GM18502 (cell line): ENCODE results near the gene CHST8.

Experiments
- ATAC-seq: cut with Tn5 transposase; IDR thresholded peaks from one replicate; pipeline ENCODE4 v1.9.1; 2021; ENCODE audit warnings: mild to moderate bottlenecking; ENCODE audit not compliant: unreplicated experiment, poor library complexity

Gene CHST8

DNA sequence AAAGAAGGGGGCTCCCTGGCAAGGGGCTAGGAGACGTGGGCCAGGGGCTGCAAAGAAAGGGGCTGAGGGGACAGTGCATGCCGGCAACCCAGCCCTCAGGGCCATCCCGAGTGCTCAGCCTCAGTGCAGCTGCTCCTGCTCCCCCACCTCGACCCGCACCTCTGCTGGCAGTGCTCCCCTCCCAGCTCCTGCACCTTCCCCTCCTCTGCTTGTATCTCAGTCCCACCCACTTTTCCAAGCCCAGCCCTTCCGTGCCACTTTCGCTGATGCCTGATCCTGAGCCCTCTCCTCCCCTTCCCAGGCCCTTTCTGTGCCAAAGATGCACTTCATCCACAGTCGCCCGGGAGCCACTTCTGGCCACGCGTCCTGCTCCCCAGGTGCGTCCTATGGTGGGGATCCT is 105.0 kb downstream of the CHST8 start:
- no peak for ATAC-seq

DNA sequence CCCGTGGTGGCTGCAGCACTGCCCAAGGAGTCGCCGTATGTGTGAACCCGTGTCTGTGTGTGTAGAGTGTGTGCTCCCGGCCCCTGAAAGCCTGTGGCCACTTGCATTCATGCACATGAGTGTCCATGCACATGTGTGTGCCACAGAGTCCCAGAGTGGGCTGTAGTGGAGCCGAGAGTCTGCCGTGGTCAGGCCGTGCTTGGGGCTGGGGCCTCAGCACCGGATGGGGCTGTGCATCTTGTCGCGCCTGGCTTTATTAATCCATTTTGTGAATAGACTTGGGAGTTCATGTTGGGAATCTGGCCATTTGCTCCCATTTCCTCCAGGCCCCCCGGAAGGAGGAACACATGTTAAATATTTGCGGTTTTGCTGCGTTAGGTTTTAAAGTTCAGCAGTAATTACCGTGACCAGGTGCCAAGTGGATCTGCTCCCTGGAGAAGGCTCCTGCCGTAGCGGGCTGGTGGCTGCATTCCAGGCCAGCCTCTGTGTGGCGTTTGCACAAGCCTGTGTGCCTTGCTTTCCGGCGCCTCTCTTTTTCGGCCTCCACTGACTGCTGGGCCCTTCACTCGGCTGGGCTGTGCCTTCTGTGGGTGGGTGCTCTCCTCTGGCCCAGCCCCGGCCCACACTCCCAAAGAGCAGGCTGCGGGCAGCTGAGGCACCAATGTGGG is 105.7 kb downstream of the CHST8 start:
- no peak for ATAC-seq

DNA sequence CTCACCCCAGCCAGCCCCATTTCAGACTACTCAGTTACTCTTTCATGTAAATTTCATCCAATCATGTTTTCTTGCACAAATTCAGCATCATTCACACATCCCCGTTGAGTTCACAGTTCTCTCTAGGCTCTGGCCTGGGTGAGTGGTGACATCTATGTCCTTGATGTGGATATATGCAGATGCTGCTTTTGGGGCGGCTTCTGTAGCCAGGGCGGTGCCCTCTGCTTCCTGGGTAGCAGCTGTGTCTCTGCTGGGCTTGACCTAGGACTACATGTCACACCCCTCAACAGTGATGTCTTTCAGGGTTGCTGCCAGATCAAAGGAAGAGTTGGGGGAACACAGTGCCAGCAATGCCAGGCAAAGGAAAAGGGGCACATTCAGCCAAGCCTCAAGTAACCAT is 106.4 kb downstream of the CHST8 start:
- no peak for ATAC-seq

DNA sequence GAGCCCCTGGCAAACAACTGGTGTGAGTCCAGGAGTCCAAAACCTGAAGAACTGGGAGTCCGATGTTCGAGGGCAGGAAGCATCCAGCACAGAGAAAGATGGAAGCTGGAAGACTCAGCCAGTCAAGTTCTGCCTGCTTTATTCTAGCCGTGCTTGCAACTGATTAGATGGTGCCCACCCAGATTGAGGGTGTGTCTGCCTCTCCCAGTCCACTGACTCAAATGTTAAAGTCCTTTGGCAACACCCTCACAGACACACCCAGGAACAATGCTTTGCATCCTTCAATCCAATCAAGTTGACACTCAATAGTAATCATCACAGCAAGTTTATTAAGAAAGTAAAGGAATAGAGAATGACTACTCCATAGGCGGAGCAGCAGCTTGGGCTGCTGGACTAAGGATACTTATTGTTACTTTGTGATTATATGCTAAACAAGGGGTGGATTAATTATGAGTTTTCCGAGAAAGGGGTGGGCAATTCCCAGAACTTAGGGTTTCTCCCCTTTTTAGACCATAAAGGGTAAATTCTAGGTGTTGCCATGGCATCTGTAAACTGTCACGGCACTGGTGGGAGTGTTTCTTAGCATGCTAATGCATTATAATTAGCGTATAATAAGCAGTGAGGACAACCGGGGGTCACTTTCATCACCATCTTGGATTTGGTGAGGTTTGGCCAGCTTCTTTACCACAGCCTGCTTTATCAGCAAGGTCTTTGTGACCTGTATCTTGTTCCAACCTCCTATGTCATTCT is 109.3 kb downstream of the CHST8 start:
- no peak for ATAC-seq

DNA sequence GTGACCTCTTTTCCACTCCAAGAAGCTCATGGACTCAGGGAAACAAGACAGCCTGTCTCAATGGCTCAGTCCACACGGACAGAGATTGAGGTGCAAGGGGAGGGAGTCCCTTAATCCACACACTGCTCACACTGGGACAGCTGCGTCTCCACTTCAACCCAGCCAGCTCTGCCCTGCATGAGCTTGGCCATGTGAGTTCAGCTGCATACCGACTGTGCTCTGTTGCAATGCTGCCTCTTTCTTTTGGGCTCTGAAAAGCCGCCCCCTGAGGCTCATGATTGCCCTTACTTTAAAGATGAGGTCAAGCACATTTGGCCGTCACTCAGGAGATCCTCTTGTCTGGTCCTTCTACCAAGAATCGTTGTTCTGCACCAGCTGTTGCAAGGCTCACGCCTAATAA is 110.1 kb downstream of the CHST8 start:
- ATAC-seq: no peak

DNA sequence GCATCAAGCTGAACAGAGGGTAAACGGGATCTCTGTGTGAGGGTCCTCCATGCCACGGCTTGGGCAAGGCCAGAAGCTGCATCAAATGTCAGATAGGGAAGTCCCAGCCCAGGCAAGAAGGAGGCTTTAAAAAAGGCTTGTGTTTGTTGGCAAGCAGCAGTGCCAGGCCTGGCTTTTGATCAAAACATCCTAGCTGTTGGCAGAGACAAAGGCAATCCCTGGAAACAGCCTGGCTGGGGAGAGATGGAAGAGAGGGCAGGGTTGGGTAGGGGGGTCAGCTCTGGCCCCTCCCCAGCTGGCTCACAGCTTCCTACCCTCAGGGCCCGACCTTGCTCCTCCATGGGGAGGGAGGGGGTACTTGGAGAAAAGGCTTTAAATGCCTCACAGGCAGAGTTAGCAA is 113.2 kb downstream of the CHST8 start:
- no peak for ATAC-seq

DNA sequence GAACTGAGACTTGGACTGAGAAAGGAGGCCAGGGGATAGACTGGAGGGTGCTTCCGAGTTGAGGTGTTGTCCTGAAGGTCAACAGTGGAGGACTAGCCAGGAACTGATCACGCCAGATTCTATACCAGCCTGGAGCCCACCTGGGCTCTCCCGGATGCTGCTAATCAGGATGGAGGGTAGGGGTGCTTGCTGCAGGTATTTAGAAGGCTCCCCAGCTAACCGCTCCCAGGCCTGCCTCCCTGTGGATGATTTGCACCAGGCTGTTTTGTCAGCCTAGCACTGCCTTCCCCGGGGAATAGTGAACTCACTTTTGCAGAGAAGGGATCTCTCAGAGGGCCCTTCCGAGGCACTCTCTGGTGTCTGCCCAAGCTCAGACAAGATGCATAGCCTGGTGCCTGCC is 114.4 kb downstream of the CHST8 start:
- ATAC-seq: no peak

DNA sequence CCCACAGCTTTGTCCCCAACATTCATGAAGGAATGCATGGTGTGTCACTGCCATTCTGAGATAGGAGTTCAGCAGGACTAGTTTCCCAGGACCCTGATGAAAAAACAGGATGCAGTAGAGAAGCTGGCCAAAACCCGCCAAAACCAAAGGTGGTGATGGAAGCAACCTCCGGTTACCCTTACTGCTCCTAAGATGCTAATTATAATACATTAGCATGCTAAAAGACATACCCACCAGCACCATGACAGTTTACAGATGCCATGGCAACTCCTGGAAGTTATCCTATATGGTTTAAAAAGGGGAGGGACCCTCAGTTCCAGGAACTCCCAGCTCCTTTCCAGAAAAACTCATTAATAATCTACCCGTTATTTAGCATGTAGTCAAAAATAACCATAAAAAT is 115.0 kb downstream of the CHST8 start:
- no peak for ATAC-seq

DNA sequence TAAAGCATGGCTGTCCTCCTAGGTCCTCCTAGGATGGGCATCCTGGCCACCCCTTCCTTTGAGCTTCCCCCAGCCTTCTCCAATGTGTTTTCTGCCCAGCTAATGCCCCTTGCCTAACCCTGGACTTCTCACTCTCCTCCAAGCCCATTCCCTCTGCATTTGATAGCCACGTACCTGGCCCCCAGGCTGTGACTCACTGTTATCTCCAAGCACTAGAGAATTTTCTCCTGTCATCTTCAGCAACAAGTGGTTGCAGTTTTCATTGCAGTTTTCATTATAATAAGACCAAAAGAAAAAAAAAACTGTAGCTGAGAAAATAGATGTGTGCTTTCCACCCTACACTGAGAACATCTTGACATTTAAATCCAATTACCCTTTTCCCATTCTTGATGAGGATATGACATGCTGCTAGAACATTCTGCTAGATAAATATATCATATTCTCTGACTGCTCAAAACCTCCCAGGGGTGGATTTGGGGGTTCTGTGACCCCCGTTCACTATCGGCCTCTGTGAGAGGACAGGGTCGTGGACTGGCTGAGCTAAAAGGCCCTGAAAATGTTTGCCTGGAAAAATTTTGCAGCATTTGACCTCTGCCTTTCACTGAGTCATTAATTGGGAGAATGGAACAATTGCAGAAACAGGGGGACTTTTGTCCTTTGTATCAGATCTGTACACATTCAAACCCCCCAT is 116.1 kb downstream of the CHST8 start:
- ATAC-seq: no peak

DNA sequence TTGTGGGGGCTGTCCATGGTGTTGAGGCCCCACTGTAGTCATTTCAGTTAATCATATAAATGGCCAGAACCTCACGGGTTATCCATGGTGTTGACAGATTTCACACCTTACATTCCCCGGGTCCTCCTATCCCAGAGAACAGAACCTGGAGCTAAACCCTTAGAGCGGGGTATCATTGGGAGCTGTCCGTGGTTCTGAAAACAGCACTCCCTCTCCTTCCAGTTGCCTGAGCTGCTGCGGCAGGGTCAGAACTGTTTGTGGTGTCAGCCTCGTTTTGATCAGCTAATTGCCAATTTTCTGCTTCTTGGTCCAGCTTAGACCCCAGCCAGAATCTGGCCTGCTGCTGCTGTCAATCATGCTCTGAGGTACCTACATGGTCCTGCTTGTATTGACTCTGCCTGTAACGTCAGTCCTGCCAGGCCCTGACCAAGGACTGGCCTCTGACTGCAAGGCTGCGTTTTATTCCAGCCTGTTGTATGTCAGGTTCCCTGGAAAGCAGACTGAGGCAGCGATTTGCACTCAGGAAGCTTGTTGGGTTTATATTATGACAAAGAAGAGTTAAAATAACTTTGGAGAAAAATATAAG is 119.2 kb downstream of the CHST8 start:
- ATAC-seq: no peak

DNA sequence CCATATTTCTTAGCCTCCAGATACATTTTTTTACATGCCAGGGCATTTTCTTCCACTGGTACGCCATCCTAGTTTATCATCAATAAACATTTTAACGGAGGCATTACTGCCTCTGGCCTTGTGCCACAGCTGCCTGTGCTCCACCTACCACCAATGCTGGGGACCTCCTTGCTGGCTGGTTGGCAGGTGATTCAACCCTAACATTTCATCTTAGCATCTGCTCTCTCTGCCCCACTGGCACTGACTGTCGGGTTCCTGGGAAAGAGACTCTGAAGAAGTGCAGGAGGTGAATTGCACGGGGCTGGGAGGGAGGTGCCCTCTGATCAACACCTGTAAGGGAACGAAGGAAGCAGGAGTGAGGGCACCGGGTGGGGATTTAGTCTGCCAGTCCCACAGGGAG is 123.5 kb downstream of the CHST8 start:
- ATAC-seq: no peak

DNA sequence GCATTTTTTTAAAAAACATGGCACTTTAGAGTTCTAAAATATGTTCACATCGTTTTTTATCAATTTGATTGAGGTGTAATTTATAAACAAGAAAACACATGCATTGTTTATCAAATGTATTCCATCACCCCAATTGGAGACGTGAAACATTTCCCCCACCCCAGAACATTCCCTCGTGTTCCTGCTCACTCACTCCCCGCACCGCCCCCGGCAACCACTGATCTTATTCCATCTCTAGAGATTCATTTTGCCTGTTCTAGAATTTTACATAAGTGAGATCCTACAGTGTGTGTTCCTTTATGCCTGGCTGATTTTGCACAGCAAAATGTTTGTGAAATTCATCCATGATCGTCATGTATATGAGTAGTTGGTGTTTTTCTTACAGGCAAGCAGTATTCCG is 124.4 kb downstream of the CHST8 start:
- ATAC-seq: no peak

DNA sequence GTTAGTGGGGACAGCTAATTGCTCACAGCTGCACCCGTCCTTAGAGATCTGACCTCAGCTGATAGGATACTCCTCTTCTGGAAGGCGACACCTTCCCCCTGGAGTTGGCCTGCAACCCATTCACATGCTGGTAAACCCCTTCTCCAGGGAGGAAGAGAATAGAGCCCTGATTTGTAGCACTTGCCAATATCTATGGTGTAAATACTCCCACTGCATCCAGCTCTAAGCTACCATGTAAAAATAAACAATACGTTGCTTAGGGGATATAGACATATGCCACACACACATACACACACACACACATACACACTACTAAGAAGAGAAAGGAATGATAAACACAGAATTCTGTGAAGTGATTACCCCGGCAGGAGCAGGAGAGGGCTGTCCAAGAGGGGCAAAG is 125.5 kb downstream of the CHST8 start:
- ATAC-seq: no peak

DNA sequence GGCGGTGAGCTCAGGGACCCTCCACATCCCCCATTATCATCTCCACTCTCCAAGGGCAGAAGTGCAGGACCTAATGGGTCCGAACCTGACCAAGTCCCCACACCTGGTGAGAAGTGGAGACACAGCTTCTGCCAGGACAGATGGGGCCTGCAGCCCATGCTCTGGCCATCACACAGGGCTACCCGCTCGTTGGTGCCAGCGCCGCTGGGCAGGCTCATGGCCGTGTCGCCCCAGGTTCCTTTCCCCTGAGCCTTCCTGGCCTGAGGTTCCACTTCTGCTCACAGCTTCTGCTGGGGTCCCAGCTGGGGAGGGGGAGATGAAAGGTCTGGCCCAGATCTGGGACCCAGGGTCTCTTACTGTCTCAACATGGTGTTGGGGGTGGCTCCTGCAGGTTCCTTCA is 126.5 kb downstream of the CHST8 start:
- no peak for ATAC-seq

DNA sequence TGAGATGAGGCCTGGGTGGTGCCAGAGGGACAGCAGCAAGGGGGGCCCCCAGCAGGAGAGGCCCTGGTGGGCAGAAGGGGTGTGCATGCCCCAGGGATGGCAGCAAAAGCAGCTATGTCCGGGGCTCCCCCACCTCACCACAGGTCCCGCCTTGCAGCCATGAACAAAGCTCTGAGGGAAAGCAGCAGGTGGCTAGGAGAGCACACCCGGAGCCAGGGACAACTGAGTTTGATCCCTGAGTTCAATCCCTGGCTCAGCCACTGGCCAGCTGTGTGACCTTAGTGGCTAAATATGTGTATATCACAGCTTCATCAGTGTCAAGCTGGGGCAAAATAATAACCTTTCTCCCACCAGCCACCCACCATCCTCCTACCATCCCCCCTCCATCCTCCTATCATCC is 127.3 kb downstream of the CHST8 start:
- ATAC-seq: no peak

DNA sequence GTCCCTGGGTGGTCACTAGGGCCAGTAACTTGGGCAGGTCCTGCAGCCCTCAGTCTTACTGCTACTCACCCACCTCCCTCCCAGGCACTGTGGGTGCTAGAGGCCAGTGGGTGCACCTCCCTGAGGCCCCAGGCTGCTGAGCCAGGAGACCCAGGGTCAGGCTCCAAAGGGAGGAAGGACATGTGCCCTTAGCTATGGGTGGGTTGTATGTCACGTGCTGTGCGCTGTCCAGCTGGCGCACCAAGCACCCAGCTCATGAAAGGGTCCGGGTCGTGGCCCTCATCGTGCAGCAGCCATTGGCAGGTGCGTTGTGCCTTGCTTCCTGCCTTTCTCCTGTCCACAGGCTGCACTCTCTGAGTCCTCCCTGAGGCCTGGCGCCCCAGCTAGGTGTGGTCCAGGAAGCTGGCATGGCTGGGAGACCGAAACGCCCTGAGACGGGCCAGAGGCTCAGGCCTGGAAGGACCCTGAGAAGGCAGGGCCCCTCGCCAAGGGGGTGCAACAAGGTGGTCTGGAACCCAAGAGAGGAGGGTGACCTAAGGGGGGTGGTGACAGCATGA is 127.9 kb downstream of the CHST8 start:
- no peak for ATAC-seq

DNA sequence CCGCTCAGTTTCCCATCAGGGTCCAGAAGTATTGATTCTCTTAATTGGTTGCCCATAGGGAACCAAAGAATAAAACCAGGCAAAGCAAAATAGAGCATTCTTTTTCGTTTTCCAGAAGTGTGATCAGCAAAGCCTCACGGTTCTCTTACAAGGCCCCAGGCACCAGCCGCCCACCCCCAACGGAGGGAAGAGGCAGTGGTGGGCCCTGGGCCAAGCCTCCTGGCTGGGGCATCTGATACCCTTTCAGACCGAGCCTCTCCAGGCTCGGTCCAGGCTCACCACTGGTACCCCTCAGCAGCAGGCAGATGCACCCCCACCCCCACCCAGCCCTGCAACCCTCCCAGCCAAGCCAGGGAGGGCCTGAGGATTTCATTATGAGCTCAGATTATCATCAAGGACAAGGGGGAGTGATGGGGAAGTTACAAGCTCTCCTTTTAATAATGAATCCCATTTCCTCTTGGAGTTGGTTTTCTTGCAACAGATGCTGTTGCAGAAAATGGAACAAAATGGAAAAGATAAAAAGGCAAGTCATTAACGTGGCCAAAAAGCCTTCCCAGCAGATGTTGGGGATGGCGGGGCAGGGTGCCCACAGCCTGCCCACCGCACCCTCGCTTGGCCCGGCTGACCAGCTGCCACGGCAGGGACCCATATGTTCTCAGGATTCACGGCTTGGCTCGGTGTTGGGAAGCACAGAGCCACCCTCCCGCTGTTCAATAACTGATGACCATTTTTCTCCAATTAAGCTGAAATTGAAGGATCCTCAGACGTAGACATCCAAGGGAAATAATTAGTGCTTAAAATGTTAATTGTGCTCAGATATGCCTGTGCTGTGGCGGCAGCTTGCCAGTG is 129.1 kb downstream of the CHST8 start:
- ATAC-seq: no peak

DNA sequence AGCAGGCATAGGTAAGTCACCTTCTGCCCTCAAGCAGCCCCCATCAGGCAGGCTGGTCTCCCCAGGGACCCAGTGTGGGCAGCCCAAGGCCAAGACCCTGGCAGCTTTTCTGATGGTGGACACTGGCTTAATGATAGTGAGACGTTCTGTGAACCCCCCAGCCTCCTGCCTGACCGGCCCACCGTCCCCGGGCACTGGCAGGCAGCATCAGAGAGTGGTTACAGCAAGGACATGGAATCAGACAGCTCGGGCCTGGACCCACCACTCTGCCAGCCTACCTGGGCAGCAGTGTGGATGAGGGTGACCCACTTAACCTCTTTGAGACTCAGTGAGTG is 129.7 kb downstream of the CHST8 start:
- ATAC-seq: no peak

DNA sequence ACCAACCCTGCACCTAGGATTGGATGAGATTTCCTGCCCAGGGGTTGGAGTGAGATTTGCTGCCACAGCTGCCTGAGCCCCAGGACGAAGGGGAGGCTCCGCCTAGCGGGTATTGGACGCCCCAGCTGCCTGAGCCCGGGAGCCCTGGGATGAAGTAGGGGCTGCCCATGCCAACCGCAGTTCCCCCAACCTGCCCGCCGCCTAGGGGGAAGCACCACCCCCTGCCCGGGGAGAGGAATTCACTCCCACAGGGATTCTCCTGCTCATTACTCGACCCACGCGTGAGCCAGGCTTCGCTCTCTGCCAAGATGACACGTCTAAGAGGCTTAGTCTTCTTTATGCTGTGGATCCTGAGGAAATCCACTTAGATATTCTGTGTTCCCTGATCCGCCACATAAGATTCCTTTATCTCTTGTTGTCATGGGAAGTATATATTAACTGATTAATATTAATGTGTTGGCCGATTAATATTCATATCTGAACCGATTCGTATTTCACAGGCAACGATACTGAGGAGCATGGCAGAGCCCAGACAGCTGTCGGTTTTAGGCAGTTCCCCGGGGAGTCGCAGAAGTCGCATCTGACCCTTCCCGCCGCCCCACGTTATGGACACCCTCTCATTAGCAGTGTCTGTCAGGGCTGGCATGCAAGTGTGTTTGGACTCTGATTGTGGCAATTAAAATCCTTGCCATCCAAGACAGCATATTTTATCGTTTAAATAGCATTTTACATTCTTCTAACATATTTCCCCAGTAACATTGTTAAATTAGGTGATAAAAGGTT is 130.5 kb downstream of the CHST8 start:
- no peak for ATAC-seq
